HG02840 (cell line): ENCODE measurements around the gene SIK3.
"Not testable (repeated sequence)": the region's sequence is repeated elsewhere in the genome, so short reads cannot be mapped to it uniquely, and the experiment has no call there.

Experiments
- ATAC-seq: cut with Tn5 transposase; IDR thresholded peaks from one replicate; pipeline ENCODE4 v1.9.1; 2021; ENCODE audit warnings: mild to moderate bottlenecking, moderate library complexity, moderate number of reproducible peaks; ENCODE audit not compliant: unreplicated experiment, low FRiP score

SIK3 gene

GRCh38 chr11:117052196-117053149 lies 45.8 kb downstream of the SIK3 start:
- no peak for ATAC-seq

GRCh38 chr11:117050121-117050520 lies 48.1 kb downstream of the SIK3 start:
- not testable (repeated sequence) for ATAC-seq

- ATAC-seq, result not testable (repeated sequence)
These were observed 51.6 kb downstream of the SIK3 start for GRCh38 chr11:117046627-117047026.

- no peak for ATAC-seq
These were observed 52.3 kb downstream of the SIK3 start for GRCh38 chr11:117045956-117046355.

- ATAC-seq, result no peak
These were observed 53.0 kb downstream of the SIK3 start for GRCh38 chr11:117045196-117045595.

DNA sequence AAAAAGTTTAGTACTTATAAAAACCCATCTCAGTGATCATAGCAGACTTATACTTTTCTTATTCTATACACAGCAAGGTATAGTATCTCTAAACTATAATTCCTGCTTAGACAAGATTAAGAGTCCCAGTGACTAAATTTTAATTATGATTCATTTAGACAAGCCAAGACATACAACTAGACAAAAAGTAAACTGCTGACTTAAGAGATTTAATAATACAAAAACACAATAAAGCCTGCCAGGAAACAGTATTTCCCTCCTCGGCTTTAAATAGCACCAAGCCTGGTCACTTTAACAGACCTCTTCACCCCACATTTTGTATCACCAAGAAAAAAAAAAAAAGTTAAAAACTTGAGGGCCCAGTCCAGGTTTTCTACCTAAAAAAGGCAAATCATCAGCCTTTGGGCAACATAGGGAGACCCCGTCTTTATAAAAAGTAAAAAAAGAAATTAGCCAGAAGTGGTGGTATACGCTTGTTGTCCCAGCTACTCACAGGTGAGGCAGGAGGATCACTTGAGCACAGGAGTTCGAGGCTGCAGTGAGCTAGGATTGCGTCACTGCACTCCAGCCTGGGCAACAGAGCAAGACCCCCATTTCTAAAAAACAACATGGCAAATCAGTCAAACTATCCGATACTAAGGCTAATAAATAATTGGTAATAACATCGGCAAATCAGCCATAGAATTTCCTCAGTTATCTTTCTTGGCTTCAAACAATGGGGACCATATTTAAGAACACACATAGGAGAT lies 53.8 kb downstream of the SIK3 start:
- no peak for ATAC-seq

- ATAC-seq, result no peak
These were observed 55.5 kb downstream of the SIK3 start for GRCh38 chr11:117042689-117043088.

GRCh38 chr11:117039900-117040299 lies 58.3 kb downstream of the SIK3 start:
- ATAC-seq, result no peak

DNA sequence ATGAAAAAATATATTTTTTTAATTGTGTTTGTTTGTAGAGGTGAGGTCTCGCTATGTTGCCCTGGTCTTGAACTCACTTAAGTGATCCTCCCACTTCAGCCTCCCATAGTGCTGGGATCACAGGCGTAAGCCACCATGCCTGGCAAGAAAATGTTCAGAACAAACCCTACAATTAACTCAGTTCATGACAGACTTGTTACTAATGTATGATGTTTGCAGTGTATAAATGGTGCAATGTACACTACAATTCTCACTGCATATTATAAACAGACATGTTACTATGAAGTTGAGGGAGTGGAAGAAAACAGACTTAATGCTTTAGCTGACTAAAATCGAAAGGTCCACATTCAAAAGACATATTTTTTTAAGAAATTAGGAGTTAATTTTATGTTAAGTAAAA lies 59.0 kb downstream of the SIK3 start:
- no peak for ATAC-seq

DNA sequence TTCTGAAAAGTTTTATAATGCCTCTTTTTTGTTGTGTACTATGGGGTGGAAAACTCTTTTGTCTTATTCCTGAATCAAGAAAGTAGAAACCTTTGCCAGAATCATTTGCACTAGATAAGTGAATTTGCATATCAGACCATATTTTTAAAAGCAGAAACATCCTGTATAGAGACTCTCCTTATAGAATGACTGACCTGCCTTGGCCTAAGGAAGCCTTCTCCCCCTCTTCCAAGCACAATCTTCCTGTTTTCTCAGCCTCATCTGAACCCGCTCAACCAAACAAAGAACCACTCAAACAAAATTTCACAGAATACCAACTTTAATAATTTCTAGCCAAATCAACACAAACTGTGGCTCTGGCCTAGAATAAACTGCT lies 60.3 kb downstream of the SIK3 start:
- no peak for ATAC-seq

GRCh38 chr11:117037279-117037974 lies 60.8 kb downstream of the SIK3 start:
- ATAC-seq, result no peak

- ATAC-seq, result no peak
These were observed 63.3 kb downstream of the SIK3 start for GRCh38 chr11:117034901-117035300.

DNA sequence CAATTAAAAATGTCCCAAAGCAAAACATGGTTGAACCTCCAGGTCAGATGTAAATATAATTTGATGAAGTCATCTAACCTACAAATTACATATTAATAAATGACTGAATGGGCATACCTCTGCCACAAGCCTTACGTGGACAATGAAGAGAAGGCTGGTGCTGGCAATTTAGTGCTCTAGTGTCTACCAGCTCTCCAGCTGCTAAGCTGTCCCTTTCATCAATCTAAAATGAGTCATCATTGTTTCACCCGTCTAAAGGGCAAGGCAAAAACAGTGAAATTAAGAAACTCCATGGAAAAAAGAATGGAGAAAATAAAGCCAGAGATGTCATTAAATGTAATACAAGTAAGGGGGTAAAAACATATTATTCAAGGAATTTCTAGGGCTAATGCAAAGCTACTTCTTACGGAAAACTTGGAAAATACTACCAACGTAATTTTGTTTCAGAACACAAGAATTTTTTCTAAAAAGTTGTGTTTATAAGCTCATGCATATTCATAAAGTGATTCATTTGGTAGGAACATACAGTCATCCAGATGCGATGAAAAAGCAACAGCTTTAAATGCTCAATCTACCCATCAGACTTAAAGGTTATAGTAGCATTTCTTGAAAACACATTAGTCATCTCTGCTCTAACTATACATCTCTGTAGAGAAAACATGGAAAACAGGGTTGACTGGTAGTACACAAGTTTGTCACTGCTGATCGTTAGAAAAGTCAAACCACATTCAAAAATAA lies 71.5 kb downstream of the SIK3 start:
- ATAC-seq, result no peak

- ATAC-seq, result not testable (repeated sequence)
These were observed 74.5 kb downstream of the SIK3 start for GRCh38 chr11:117023707-117024106.

DNA sequence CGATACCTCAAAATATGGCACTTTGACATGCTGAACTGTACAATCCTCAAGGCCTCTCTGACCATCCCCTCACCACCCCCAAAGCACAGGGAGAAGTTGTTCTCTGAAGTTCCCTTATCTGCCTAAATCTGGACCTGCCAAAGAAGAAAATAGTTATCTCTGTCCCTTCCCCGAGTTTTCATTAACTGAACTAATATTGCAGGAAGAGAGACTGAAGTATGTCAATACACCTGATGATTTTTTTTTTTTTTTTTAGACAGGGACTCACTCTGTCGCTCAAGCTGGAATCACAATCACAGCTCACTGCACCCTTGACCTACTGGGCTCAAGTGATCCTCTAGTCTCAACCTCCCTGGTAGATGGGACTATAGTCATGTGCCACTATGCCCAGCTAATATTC lies 75.0 kb downstream of the SIK3 start:
- no peak for ATAC-seq

GRCh38 chr11:117022526-117022925 lies 75.7 kb downstream of the SIK3 start:
- ATAC-seq, result no peak

- ATAC-seq, result no peak
These were observed 77.2 kb downstream of the SIK3 start for GRCh38 chr11:117020869-117021564.

GRCh38 chr11:117020287-117020686 lies 77.9 kb downstream of the SIK3 start:
- ATAC-seq, result no peak

DNA sequence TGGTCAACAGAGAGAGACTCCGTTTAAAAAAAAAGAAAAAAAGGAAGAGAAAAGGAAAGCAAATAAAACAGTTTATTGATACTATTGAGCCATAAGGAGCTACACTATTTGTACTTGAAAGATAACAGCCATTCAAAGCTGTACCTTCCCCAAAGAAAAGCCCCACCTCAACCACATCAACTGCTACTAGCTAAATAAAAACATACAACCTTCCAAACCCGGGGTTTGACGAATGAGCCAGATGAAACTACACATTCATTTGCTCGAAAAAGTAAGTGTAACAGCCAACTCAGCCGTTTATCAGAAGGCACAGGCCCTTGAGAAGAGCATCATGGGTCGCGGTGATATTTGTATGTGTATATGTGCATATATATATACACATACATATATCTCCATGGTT lies 78.4 kb downstream of the SIK3 start:
- ATAC-seq, result no peak

DNA sequence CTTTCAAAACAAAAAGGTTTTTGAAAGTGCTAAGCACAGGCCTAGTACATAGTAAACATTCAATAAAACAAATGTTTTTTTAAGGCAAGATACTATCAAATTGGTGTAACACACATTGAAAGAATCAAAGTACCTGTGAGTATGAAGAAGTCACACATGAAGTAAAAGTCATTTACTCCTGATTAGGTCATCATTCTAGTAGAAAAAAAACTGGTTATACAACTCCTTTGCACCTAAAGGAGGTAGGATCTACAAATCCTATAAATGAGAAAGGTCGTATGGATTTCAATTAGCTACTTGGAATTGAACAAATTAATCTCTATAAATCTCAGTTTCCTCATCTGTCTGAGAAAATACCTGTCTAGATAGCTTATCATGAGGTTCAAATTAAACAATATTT lies 80.8 kb downstream of the SIK3 start:
- ATAC-seq, result no peak
